ENCODE results near the gene SNX25.
"Not testable (repeated sequence)": the region's sequence is repeated elsewhere in the genome, so short reads cannot be mapped to it uniquely, and the experiment has no call there.

Gene SNX25

DNA sequence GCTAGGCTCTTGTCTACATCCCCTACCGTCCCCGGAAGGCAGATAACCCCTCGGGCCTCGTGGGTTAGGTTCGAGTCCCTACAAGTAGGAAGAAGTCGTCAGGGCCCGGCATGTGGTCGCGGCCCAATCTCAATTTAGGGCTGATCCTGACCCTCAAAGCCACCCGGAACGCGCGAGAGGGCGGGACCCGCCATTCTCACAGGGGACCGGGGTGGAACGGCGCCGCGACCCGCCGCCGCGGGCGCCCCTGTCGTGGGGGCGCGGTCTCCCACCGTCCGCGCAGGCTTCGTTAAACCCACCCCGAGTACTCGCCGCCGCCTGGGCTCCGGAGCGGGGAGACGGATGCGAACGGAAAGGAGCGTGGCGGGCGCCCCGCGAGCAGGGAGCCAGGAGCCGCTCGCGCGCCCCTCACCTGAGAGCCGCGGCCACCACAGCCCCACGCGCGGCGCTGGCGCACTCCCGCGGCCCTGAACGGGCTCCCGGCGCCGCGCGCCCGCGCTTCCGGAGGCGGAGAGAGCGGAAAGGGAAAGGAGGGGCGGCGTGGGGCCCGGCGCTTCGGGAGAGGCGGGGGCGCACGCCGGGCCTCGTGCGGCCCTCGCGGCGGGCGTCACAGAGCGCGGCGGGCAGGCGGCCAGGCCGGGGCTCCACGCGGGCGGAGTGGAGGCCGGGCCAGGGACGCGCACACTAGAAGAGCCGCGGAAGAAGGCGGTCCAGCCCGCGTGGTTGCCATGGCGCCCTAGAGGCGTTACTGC, 5.7 kb upstream of the SNX25 start, which contains the start of gene CFAP97:
Gene CFAP97, minus strand, starts transcription at position 515 of the 752 bp plus-strand sequence. CDS start 12,804 bp downstream, outside the sequence.
- in situ Hi-C loops (cut with HindIII; ENCODE audit: low pct_ligation_motif_present, low pct_unique_long_range_greater_than_20kb, low sequenced_read_pairs): no loop called here
- DNase-seq: peak; percentile 86

- DNase-seq: no peak
- in situ Hi-C loops (cut with HindIII; ENCODE audit: low pct_ligation_motif_present, low pct_unique_long_range_greater_than_20kb, low sequenced_read_pairs): no loop called here
Observed at GRCh38 chr4:185204238-185204910, 5.0 kb upstream of the SNX25 start.

GRCh38 chr4:185205073-185205472, 4.3 kb upstream of the SNX25 start:
- in situ Hi-C loops (cut with HindIII; ENCODE audit: low pct_ligation_motif_present, low pct_unique_long_range_greater_than_20kb, low sequenced_read_pairs); DNase-seq: not testable (repeated sequence)

GRCh38 chr4:185205697-185206342, 3.6 kb upstream of the SNX25 start:
- in situ Hi-C loops (cut with HindIII; ENCODE audit: low pct_ligation_motif_present, low pct_unique_long_range_greater_than_20kb, low sequenced_read_pairs): no loop called here

GRCh38 chr4:185207466-185207865, 1.9 kb upstream of the SNX25 start:
- no peak for DNase-seq
- in situ Hi-C loops (cut with HindIII; ENCODE audit: low pct_ligation_motif_present, low pct_unique_long_range_greater_than_20kb, low sequenced_read_pairs): no loop called here

More at GRCh38 chr4:185205697-185206342, 3.6 kb upstream of the SNX25 start:
- DNase-seq: no peak

- in situ Hi-C loops (cut with HindIII; ENCODE audit: low pct_ligation_motif_present, low pct_unique_long_range_greater_than_20kb, low sequenced_read_pairs); DNase-seq: not testable (repeated sequence)
Observed at GRCh38 chr4:185209852-185210101, 379 bp downstream of the SNX25 start.

GRCh38 chr4:185210102-185210981, 944 bp downstream of the SNX25 start:
- DNase-seq: peak; percentile 48
- in situ Hi-C loops (cut with HindIII; ENCODE audit: low pct_ligation_motif_present, low pct_unique_long_range_greater_than_20kb, low sequenced_read_pairs): no loop called here

DNA sequence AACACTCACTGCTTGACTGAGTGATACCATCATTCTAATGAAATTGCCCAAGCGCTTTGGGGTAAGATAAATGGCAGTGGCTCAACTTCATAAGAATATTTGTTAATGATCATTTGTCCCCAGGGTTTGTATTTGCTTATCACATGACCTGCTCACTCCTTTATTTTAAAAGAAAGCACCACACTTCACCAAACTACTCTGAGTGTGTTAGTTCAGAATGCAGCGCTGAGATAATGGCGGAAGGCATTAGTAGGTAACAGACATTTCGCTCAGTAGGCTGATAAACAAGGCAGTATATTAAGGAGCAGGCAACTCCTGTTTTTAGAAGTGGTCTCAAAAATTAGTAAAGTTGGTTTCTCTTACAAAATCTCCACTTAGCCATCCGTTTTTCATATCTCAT, 1.6 kb downstream of the SNX25 start:
- in situ Hi-C loops (cut with HindIII; ENCODE audit: low pct_ligation_motif_present, low pct_unique_long_range_greater_than_20kb, low sequenced_read_pairs): no loop called here
- no peak for DNase-seq

GRCh38 chr4:185211641-185212040, 2.2 kb downstream of the SNX25 start:
- no peak for DNase-seq
- in situ Hi-C loops (cut with HindIII; ENCODE audit: low pct_ligation_motif_present, low pct_unique_long_range_greater_than_20kb, low sequenced_read_pairs): no loop called here

- no peak for DNase-seq
Observed at GRCh38 chr4:185212581-185212980, 3.2 kb downstream of the SNX25 start.

DNA sequence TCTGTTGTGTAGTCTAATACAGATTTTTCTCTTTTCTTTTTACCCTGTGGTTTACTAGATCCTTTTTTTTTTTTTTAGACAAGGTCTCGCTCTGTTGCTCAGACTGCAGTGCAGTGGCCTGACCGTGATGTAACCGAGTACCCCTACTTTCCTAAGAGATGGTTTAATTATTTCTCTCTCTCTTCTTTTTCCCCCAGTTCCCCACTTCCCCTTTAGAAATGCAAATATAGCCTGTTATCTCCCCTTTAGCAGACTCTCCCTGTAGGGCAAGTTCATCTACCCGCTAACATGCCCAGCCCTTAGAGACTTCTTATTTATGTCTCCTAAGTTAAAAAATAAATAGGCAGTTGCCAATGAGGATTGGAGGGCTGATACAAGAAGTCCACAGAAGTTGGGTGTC, 4.5 kb downstream of the SNX25 start:
- no peak for DNase-seq
- in situ Hi-C loops (cut with HindIII; ENCODE audit: low pct_ligation_motif_present, low pct_unique_long_range_greater_than_20kb, low sequenced_read_pairs): no loop called here

More at GRCh38 chr4:185212581-185212980, 3.2 kb downstream of the SNX25 start:
- in situ Hi-C loops (cut with HindIII; ENCODE audit: low pct_ligation_motif_present, low pct_unique_long_range_greater_than_20kb, low sequenced_read_pairs): no loop called here

- no peak for DNase-seq
- in situ Hi-C loops (cut with HindIII; ENCODE audit: low pct_ligation_motif_present, low pct_unique_long_range_greater_than_20kb, low sequenced_read_pairs): no loop called here
Observed at GRCh38 chr4:185215261-185215660, 5.9 kb downstream of the SNX25 start.

DNA sequence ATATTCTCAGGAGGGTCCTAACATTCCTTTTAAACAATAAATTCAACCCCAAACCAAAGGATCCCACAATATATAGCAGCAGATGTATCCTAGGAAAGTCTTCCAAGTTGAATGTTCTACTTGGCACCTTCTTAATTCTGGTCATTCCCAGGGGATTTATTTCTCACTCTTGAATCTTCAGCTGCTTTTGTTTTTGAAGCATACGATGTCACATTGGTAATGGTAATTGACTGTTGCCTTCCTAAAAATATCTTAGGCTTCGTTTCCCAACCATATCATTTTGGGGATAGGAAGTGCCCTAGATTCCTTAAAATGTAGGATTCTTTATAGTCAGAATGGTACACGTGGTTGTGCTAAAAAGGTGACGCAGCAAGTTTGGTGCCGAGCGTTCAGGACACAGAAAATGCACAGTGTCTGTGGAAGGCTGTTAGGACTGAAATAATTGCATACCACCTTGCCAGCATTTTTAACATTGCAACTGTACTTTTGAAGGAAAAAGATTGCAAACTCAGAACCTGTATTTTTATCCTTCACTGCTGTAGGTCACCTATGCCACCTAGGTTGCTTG, 8.1 kb downstream of the SNX25 start:
- in situ Hi-C loops (cut with HindIII; ENCODE audit: low pct_ligation_motif_present, low pct_unique_long_range_greater_than_20kb, low sequenced_read_pairs): no loop called here
- no peak for DNase-seq

- in situ Hi-C loops (cut with HindIII; ENCODE audit: low pct_ligation_motif_present, low pct_unique_long_range_greater_than_20kb, low sequenced_read_pairs): no loop called here
Observed at GRCh38 chr4:185218312-185218711, 8.9 kb downstream of the SNX25 start.

GRCh38 chr4:185219551-185220344, 10.3 kb downstream of the SNX25 start:
- DNase-seq: no peak
- in situ Hi-C loops (cut with HindIII; ENCODE audit: low pct_ligation_motif_present, low pct_unique_long_range_greater_than_20kb, low sequenced_read_pairs): no loop called here

More at GRCh38 chr4:185218312-185218711, 8.9 kb downstream of the SNX25 start:
- no peak for DNase-seq

DNA sequence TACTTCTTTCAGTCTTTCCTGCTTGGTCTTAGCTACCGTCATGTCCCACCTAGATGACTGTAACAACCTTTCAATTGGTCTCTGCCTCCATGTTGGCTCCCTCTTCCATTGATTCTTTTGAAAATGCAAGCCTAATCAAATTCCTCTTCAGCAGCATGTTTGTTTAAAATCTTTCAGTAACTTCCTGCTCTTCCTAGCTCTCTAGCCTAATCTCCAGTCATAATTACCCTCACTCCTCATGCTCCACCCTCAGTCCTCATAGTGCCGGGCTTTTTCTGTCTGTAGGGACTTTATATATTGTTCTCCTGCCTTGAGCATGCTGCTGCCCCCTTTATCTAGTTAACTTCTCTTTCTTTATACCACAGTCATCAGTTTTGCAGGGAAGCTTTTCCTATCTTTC, 12.1 kb downstream of the SNX25 start:
- in situ Hi-C loops (cut with HindIII; ENCODE audit: low pct_ligation_motif_present, low pct_unique_long_range_greater_than_20kb, low sequenced_read_pairs): no loop called here
- no peak for DNase-seq

GRCh38 chr4:185221912-185222311, 12.5 kb downstream of the SNX25 start:
- in situ Hi-C loops (cut with HindIII; ENCODE audit: low pct_ligation_motif_present, low pct_unique_long_range_greater_than_20kb, low sequenced_read_pairs): no loop called here
- DNase-seq: no peak

DNA sequence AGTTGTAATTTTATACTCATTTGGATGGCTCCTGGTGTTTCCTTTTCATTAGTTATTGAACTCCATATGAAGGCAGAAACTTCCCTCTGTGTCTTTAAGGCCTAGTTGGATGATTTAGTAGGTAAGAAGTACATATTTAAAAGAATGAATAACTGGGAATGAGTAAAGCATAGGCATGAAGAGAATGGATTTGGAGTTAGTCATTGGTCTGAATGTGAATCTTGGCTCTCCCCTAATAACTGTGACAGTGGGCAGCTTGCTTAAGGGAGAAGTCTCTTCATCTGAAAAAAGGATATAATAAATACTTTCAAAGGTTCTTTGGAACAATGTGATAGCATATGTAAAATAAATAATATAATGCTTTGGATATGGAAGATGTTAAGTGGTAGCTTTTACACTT, 13.2 kb downstream of the SNX25 start:
- DNase-seq: peak; percentile 33

More for the DNA sequence above, 13.2 kb downstream of the SNX25 start:
- in situ Hi-C loops (cut with HindIII; ENCODE audit: low pct_ligation_motif_present, low pct_unique_long_range_greater_than_20kb, low sequenced_read_pairs): no loop called here
